GM12878 (cell line): Measurements from ENCODE around the gene XPOT. TPM values are rescaled to one million over a fixed set of nuclear protein-coding genes. Genes with fewer than 3 reads are reported as not detected.

Source experiments
- ATAC-seq: fragments of 200-7000 bp; cut with Tn5 transposase; 3 replicates; pipeline ENCODE4 v1.9.1; 2020; ENCODE audit warnings: mild to moderate bottlenecking, moderate library complexity
- BruUV-seq: library from RNA; stranded (reverse); fragments of 400-500 nt; replicated peaks from 2 replicates; lab custom pipeline; 2021; lab: Mats Ljungman, UMichigan
- CTCF ChIA-PET: fragments of 300-600 bp; sonication (Branson Sonifier 250); formaldehyde crosslinking; extraction: SDS; loops from one replicate; lab custom pipeline; 2021; ENCODE audit warnings: inconsistent platforms; lab: Yijun Ruan, JAX
- POLR2A ChIA-PET: fragments of 350-600 bp; formaldehyde crosslinking; extraction: SDS; loops from one replicate; lab custom pipeline; 2021; ENCODE audit warnings: inconsistent platforms; lab: Charles Lee
- RAD21 ChIA-PET: fragments of 300-600 bp; sonication (Branson Sonifier 250); formaldehyde crosslinking; loops from one replicate; lab custom pipeline; 2023; ENCODE audit warnings: antibody characterized with exemption; ENCODE audit not compliant: unreplicated experiment; lab: Charles Lee
- SMC1A ChIA-PET: fragments of 300-600 bp; sonication (Branson Sonifier 250); formaldehyde crosslinking; loops from one replicate; lab custom pipeline; 2023; ENCODE audit not compliant: unreplicated experiment, uncharacterized antibody; lab: Charles Lee
- DNase-seq: peaks from one replicate; pipeline ENCODE4 v3.0.0-alpha.2; 2011; ENCODE audit warnings: low read depth, low spot score
- FAIRE-seq: peaks from 3 replicates; lab custom pipeline; 2011; peaks lifted over from hg19 to GRCh38; lab: Jason Lieb, UNC
- H2AFZ ChIP-seq: 2 replicates; pipeline ENCODE4 v1.6.0; 2011; ENCODE audit warnings: low read depth, low read length, control low read depth; ENCODE audit not compliant: control insufficient read depth
- H3K27ac ChIP-seq: 2 replicates; pipeline ENCODE4 v1.5.1; 2011; ENCODE audit warnings: control low read depth; ENCODE audit not compliant: control insufficient read depth, insufficient read depth
- H3K27me3 ChIP-seq, 2 experiments: replicated peaks in 1 of 2; 2 replicates each; pipeline versions ENCODE4 v1.6.0 to v1.6.1; 2011; ENCODE audit warnings: low read length in 1 of 2; ENCODE audit not compliant: control insufficient read depth in 2 of 2, insufficient read depth in 2 of 2
- H3K36me3 ChIP-seq, 2 experiments: 2 replicates each; pipeline ENCODE4 v1.5.1; 2011; ENCODE audit warnings: low read length in 1 of 2; ENCODE audit not compliant: control insufficient read depth in 2 of 2, insufficient read depth in 2 of 2
- H3K4me1 ChIP-seq: 2 replicates; pipeline ENCODE4 v1.6.1; 2011; ENCODE audit warnings: mild to moderate bottlenecking, low read length, moderate library complexity, mixed read lengths; ENCODE audit not compliant: control insufficient read depth, insufficient read depth
- H3K4me2 ChIP-seq: 2 replicates; pipeline ENCODE4 v1.6.0; 2011; ENCODE audit warnings: control low read depth; ENCODE audit not compliant: control insufficient read depth, insufficient read depth
- H3K4me3 ChIP-seq: fragments of 200-600 bp; sonication (generic); 2 replicates; pipeline ENCODE4 v1.5.1; 2016
- H3K79me2 ChIP-seq: 2 replicates; pipeline ENCODE4 v1.6.0; 2011; ENCODE audit warnings: low read length; ENCODE audit not compliant: control insufficient read depth, insufficient read depth
- H3K9ac ChIP-seq: 2 replicates; pipeline ENCODE4 v1.8.0; 2011; ENCODE audit warnings: low read length, control low read depth, mixed read lengths; ENCODE audit not compliant: control insufficient read depth, insufficient read depth
- H3K9me3 ChIP-seq: replicated peaks from 3 replicates; pipeline ENCODE4 v1.5.1; 2011; ENCODE audit warnings: mild to moderate bottlenecking, low read length; ENCODE audit not compliant: control insufficient read depth, insufficient read depth
- H4K20me1 ChIP-seq: 2 replicates; pipeline ENCODE4 v1.6.0; 2011; ENCODE audit not compliant: control insufficient read depth, insufficient read depth
- RELA ChIP-seq: fragments of 450-650 bp; IDR thresholded peaks from 2 replicates; pipeline ENCODE4 v1.8.0; 2014; ENCODE audit warnings: borderline replicate concordance; ENCODE audit not compliant: partially characterized antibody
- STAT3 ChIP-seq: IDR thresholded peaks from 2 replicates; pipeline ENCODE4 v1.6.1; 2011; ENCODE audit warnings: low read depth, low read length, improper control_type of control experiment
- WGBS: methylation state at CpG from one replicate; pipeline ENCODE4 v1.1.6; 2016; ENCODE audit warnings: low lambda C conversion rate; ENCODE audit not compliant: insufficient replicate concordance, insufficient coverage; ENCODE audit errors: missing lambda C conversion rate; 5-methylcytosine and 5-hydroxymethylcytosine counted together
- in situ Hi-C: fragments of 300-500 bp; cut with MboI; formaldehyde crosslinking; loops from 9 replicates; pipeline ENCODE4 v1.14.3; 2018; ENCODE audit warnings: mixed read lengths
- intact Hi-C: fragments of 100-400 bp; cut with micrococcal nuclease; formaldehyde crosslinking; loops from one replicate; pipeline ENCODE4 v1.14.2; 2022; ENCODE audit not compliant: unreplicated experiment
- polyA plus RNA-seq, 11 experiments: library from polyadenylated mRNA; depleted of rRNA in 4 of 11; unstranded in 6 of 11; stranded (reverse) in 5 of 11; fragments of >200 nt; fragmentation: Nextera tagmentation in 4 of 11; fragmentation: Illumina TruSeq in 1 of 11; extraction: Ambion mirVana in 4 of 11; extraction: Trizol in 1 of 11; gene quantifications; 1 replicate in 1 of 11; 2 replicates in 10 of 11; pipeline versions ENCODE4 v1.2.1 to v1.2.3, GENCODE V29; 2011 to 2016; ENCODE audit warnings: inconsistent platforms in 2 of 11, missing spikeins in 2 of 11, low read depth in 1 of 11
- total RNA-seq, 4 experiments: library from RNA; depleted of rRNA in 3 of 4; stranded (reverse); fragments of >200 nt in 3 of 4; fragmentation: Illumina TruSeq in 1 of 4; extraction: Trizol in 1 of 4; gene quantifications; 2 replicates each; pipeline versions ENCODE4 v1.2.1 to v1.2.3, GENCODE V29; 2013 to 2021
- TF ChIP-seq, protein P1 (sequence below): fragments of 450-650 bp; formaldehyde crosslinking; IDR thresholded peaks from 2 replicates; pipeline ENCODE4 v1.5.0; 2022; ENCODE audit warnings: mild to moderate bottlenecking, missing genetic modification characterization

The XPOT gene
- total and polyA plus RNA-seq, 10 of the 15 experiments (the other 5 are each of a cell fraction or from before 2014, with no cell fraction given): 11.9 to 66.3 (median 54.7) TPM

DNA sequence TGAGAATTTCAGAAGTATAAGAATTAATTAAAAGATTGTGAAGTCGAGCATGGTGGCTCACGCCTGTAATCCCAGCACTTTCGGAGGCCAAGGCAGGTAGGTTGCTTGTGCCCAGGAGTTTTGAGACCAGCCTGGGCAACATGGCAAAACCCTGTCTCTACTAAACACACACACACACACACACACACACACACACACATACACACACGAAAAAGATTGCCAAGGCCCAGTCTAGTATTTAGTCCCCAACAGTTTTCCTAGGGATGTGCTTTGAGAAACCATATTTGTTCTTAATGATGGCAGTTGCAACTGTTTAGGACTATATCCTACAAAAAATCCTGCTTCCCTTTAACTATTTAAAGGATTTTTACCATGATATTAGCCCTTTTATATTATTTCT lies 53.7 kb downstream of the XPOT start:
- DNase-seq: no peak
- intact Hi-C loops (no loop called here), in situ Hi-C loops (no loop called here)
- H4K20me1 ChIP-seq: no peaks in the 10 kb centered on the region
- H3K4me1 ChIP-seq: peaks cover 13% of the 10 kb centered on the region
- no TSS peak for BruUV-seq
- RAD21 ChIA-PET: no interaction called here
- WGBS: 76% methylated on average over 4 of the region's 4 CpGs
- H3K27me3 ChIP-seq: no peaks in the 10 kb centered on the region
- peak overlapping the region; percentile 13; the same call in 1 of the 2 replicates for H3K4me2 ChIP-seq
- CTCF ChIA-PET: no interaction called here
- H3K9me3 ChIP-seq: no peaks in the 10 kb centered on the region
- H3K79me2 ChIP-seq: peaks cover 71% of the 10 kb centered on the region
- H3K9ac ChIP-seq: no peak overlapping the region
- peaks cover 2 to 9% of the 10 kb centered on the region in 2 experiments; a peak in 3 of 4 replicates for H3K36me3 ChIP-seq
- ATAC-seq: no peak
- no peak overlapping the region for H3K27ac ChIP-seq
- H3K4me3 ChIP-seq: no peak overlapping the region; the same call in 1 of the 2 replicates
- TF ChIP-seq STAT3 (no peak), RELA (no peak)
- TF ChIP-seq, protein P1, sequence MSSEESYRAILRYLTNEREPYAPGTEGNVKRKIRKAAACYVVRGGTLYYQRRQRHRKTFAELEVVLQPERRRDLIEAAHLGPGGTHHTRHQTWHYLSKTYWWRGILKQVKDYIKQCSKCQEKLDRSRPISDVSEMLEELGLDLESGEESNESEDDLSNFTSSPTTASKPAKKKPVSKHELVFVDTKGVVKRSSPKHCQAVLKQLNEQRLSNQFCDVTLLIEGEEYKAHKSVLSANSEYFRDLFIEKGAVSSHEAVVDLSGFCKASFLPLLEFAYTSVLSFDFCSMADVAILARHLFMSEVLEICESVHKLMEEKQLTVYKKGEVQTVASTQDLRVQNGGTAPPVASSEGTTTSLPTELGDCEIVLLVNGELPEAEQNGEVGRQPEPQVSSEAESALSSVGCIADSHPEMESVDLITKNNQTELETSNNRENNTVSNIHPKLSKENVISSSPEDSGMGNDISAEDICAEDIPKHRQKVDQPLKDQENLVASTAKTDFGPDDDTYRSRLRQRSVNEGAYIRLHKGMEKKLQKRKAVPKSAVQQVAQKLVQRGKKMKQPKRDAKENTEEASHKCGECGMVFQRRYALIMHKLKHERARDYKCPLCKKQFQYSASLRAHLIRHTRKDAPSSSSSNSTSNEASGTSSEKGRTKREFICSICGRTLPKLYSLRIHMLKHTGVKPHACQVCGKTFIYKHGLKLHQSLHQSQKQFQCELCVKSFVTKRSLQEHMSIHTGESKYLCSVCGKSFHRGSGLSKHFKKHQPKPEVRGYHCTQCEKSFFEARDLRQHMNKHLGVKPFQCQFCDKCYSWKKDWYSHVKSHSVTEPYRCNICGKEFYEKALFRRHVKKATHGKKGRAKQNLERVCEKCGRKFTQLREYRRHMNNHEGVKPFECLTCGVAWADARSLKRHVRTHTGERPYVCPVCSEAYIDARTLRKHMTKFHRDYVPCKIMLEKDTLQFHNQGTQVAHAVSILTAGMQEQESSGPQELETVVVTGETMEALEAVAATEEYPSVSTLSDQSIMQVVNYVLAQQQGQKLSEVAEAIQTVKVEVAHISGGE: no peak
- POLR2A ChIA-PET: no interaction called here
- FAIRE-seq: no peak
- SMC1A ChIA-PET: no interaction called here
- H2AFZ ChIP-seq: no peak overlapping the region
